DND-41 (cell line): ENCODE results near the gene STAP1.
"Not testable (repeated sequence)": the region's sequence is repeated elsewhere in the genome, so short reads cannot be mapped to it uniquely, and the experiment has no call there.

ENCODE experiments used
- ATAC-seq: fragments of 200-7000 bp; cut with Tn5 transposase; 3 replicates; pipeline ENCODE4 v1.9.1; 2021; ENCODE audit warnings: low read depth; ENCODE audit not compliant: insufficient read depth
- DNase-seq: peaks from one replicate; pipeline ENCODE4 v3.0.0-alpha.2; 2020
- H2AFZ ChIP-seq: 2 replicates; pipeline ENCODE4 v1.6.0; 2012; ENCODE audit warnings: low read depth, low read length
- H3K27ac ChIP-seq: 2 replicates; pipeline ENCODE4 v1.5.1; 2012; ENCODE audit warnings: low read length, inconsistent platforms
- H3K27me3 ChIP-seq: fragments of 200-600 bp; sonication (generic); 2 replicates; pipeline ENCODE4 v1.6.0; 2012; ENCODE audit warnings: low read length, mild to moderate bottlenecking, inconsistent platforms; ENCODE audit not compliant: insufficient read depth, poor library complexity
- H3K36me3 ChIP-seq: 2 replicates; pipeline ENCODE4 v1.5.1; 2012; ENCODE audit warnings: low read length, inconsistent platforms; ENCODE audit not compliant: insufficient read depth
- H3K4me1 ChIP-seq: 2 replicates; pipeline ENCODE4 v1.5.1; 2012; ENCODE audit warnings: mild to moderate bottlenecking, low read length; ENCODE audit not compliant: insufficient read depth
- H3K4me2 ChIP-seq: 2 replicates; pipeline ENCODE4 v1.6.0; 2012; ENCODE audit warnings: mild to moderate bottlenecking, moderate library complexity, low read length, inconsistent platforms; ENCODE audit not compliant: insufficient read depth
- H3K4me3 ChIP-seq, 2 experiments: fragments of 200-600 bp in 1 of 2; shearing (Covaris generic) in 1 of 2; 2 replicates each; pipeline ENCODE4 v1.5.1; 2012 to 2016; ENCODE audit warnings: inconsistent platforms in 2 of 2, low read length in 2 of 2, mild to moderate bottlenecking in 2 of 2, low read depth in 1 of 2, moderate library complexity in 1 of 2
- H3K79me2 ChIP-seq: 2 replicates; pipeline ENCODE4 v1.6.0; 2012; ENCODE audit warnings: low read length, inconsistent platforms; ENCODE audit not compliant: insufficient read depth
- H3K9ac ChIP-seq: 2 replicates; pipeline ENCODE4 v1.6.0; 2012; ENCODE audit warnings: low read depth, mild to moderate bottlenecking, inconsistent platforms, low read length, moderate library complexity
- H3K9me3 ChIP-seq: 2 replicates; pipeline ENCODE4 v1.5.1; 2012; ENCODE audit warnings: low read length, moderate library complexity, mild to moderate bottlenecking, inconsistent platforms; ENCODE audit not compliant: insufficient read depth, severe bottlenecking
- H4K20me1 ChIP-seq: 2 replicates; pipeline ENCODE4 v1.6.0; 2012; ENCODE audit warnings: low read length; ENCODE audit not compliant: insufficient read depth
- EZH2 ChIP-seq: IDR thresholded peaks from 3 replicates; pipeline ENCODE4 v1.6.1; 2012; ENCODE audit warnings: borderline replicate concordance, low read depth, mild to moderate bottlenecking, moderate library complexity, low read length, inconsistent platforms; ENCODE audit not compliant: severe bottlenecking
- TF ChIP-seq, protein P1 (sequence below): IDR thresholded peaks from 2 replicates; pipeline ENCODE4 v1.5.1; 2012; ENCODE audit warnings: borderline replicate concordance, low read length, moderate library complexity, mild to moderate bottlenecking; ENCODE audit not compliant: poor library complexity, severe bottlenecking; ENCODE audit errors: extremely low read depth

The STAP1 gene

DNA sequence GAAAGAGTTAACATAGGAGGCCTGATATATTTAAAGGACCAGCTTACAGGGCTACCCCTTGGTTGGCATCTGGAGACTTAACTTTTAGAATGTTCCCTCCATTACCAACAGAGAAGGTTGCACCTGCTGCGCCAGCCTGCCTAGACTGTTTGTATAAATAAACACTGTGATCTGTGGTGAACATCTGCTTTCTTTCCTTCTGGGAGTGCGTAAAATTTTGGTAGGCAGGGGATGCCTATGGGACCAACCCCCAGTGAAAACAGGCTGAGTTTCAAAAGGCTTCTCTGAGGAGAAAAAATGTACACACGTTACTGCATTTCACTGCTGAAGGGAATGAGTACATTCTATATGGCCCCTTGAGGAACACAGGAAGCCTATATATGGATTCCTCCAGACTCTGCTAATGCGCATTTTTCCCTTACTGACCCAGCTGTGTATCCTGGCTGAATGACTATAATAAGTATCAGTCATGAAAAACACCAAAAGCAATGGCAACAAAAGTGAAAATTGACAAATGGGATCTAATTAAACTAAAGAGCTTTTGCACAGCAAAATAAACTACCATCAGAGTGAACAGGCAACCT lies 27.1 kb upstream of the STAP1 start:
- peaks cover 14% of the 10 kb centered on the region for H3K9me3 ChIP-seq
- ATAC-seq: peak; percentile 56
- H3K9ac ChIP-seq: no peak overlapping the region
- H3K4me3 ChIP-seq: no peak overlapping the region
- H2AFZ ChIP-seq: no peak overlapping the region
- TF ChIP-seq EZH2: no peak
- TF ChIP-seq, protein P1, sequence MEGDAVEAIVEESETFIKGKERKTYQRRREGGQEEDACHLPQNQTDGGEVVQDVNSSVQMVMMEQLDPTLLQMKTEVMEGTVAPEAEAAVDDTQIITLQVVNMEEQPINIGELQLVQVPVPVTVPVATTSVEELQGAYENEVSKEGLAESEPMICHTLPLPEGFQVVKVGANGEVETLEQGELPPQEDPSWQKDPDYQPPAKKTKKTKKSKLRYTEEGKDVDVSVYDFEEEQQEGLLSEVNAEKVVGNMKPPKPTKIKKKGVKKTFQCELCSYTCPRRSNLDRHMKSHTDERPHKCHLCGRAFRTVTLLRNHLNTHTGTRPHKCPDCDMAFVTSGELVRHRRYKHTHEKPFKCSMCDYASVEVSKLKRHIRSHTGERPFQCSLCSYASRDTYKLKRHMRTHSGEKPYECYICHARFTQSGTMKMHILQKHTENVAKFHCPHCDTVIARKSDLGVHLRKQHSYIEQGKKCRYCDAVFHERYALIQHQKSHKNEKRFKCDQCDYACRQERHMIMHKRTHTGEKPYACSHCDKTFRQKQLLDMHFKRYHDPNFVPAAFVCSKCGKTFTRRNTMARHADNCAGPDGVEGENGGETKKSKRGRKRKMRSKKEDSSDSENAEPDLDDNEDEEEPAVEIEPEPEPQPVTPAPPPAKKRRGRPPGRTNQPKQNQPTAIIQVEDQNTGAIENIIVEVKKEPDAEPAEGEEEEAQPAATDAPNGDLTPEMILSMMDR: no peak
- H3K4me1 ChIP-seq: no peaks in the 10 kb centered on the region
- no peak overlapping the region for H3K27ac ChIP-seq
- peaks cover 85% of the 10 kb centered on the region for H3K36me3 ChIP-seq
- H3K27me3 ChIP-seq: no peaks in the 10 kb centered on the region
- H4K20me1 ChIP-seq: no peaks in the 10 kb centered on the region
- peaks cover 83% of the 10 kb centered on the region for H3K79me2 ChIP-seq
- no peak for DNase-seq
- no peak overlapping the region for H3K4me2 ChIP-seq

DNA sequence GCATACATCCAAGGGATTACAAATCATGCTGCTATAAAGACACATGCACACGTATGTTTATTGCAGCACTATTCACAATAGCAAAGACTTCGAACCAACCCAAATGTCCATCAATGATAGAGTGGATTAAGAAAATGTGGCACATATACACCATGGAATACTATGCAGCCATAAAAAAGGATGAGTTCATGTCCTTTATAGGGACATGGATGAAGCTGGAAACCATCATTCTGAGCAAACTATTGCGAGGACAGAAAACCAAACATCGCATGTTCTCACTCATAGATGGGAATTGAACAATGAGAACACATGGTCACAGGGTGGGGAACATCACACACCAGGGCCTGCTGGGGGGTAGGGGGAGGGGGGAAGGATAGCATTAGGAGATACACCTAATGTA lies 26.1 kb upstream of the STAP1 start:
- not testable (repeated sequence) for H3K4me1 ChIP-seq, H4K20me1 ChIP-seq, H3K27me3 ChIP-seq, DNase-seq, H3K4me3 ChIP-seq, H3K4me2 ChIP-seq, H2AFZ ChIP-seq, H3K27ac ChIP-seq, ATAC-seq, H3K9ac ChIP-seq
- H3K79me2 ChIP-seq: peaks cover 80% of the 10 kb centered on the region
- H3K36me3 ChIP-seq: peaks cover 87% of the 10 kb centered on the region
- H3K9me3 ChIP-seq: peaks cover 14% of the 10 kb centered on the region

DNA sequence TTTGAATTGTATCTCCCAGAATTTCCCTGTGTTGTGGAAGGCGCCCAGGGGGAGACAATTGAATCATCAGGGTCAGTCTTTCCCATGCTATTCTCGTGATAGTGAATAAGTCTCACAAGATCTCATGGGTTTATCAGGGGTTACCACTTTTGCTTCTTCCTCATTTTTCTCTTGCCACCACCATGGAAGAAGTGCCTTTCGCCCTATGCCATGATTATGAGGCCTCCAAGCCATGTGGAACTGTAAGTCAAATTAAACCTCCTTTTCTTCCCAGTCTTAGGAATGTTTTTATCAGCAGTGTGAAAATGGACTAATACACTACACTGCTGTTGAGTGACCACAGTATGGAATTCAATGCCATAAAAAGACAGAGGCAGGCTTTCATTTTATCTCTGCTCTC lies 25.4 kb upstream of the STAP1 start:
- no peak overlapping the region for H3K4me2 ChIP-seq
- no peak overlapping the region for H3K4me3 ChIP-seq
- no peaks in the 10 kb centered on the region for H3K27me3 ChIP-seq
- H4K20me1 ChIP-seq: no peaks in the 10 kb centered on the region
- no peak overlapping the region for H2AFZ ChIP-seq
- ATAC-seq: no peak
- H3K27ac ChIP-seq: no peak overlapping the region
- peaks cover 78% of the 10 kb centered on the region for H3K79me2 ChIP-seq
- DNase-seq: no peak
- peaks cover 89% of the 10 kb centered on the region for H3K36me3 ChIP-seq
- peaks cover 14% of the 10 kb centered on the region for H3K9me3 ChIP-seq
- no peak for TF ChIP-seq EZH2
- TF ChIP-seq, protein P1: no peak
- no peaks in the 10 kb centered on the region for H3K4me1 ChIP-seq
- no peak overlapping the region for H3K9ac ChIP-seq

DNA sequence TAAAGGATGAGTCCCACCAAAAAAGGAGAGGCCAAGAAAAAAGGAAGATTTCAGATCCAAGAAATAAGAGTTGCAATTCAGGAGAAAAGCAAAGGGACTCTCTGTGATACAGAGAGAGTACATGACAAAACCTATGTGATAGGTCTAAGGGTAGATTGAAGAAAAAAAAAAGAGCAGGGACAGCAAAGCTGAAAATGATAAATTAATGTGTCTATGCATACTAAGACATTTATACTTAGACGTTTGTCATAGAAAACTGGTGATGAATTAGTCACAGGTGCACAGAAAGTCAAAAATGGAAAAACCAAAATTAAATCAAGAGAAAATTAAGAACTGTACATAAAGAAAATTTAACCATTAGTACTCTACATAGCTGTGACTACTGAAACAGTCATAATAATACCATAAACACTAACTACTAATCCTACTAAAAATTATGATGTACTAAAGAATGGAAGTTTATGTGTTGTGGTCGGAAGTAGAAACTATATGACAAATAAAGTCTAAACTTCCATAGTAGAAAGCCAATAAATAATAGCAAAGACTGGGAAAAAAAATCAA lies 23.2 kb upstream of the STAP1 start:
- H3K9ac ChIP-seq: no peak overlapping the region
- TF ChIP-seq EZH2: no peak
- TF ChIP-seq, protein P1: no peak
- H3K9me3 ChIP-seq: peaks cover 14% of the 10 kb centered on the region
- no peaks in the 10 kb centered on the region for H3K27me3 ChIP-seq
- H2AFZ ChIP-seq: no peak overlapping the region
- H3K4me1 ChIP-seq: no peaks in the 10 kb centered on the region; the same call in 1 of the 2 replicates
- H3K4me3 ChIP-seq: no peak overlapping the region
- H3K4me2 ChIP-seq: no peak overlapping the region
- ATAC-seq (no peak), DNase-seq (no peak)
- H4K20me1 ChIP-seq: no peaks in the 10 kb centered on the region
- H3K79me2 ChIP-seq: peaks cover 78% of the 10 kb centered on the region
- H3K36me3 ChIP-seq: peaks cover 94% of the 10 kb centered on the region
- H3K27ac ChIP-seq: no peak overlapping the region
